SK-N-SH (cell line): ENCODE results near the gene LURAP1L. TPM values are rescaled to one million over a fixed set of nuclear protein-coding genes. Genes with fewer than 3 reads are reported as not detected.

ENCODE experiments used
- CTCF ChIA-PET: fragments of 300-600, 350-600 bp; formaldehyde crosslinking; extraction: SDS; loops from one replicate; lab custom pipeline; 2021; lab: Yijun Ruan, JAX
- POLR2A ChIA-PET: fragments of 350-600 bp; sonication (Branson Sonifier 250); formaldehyde crosslinking; extraction: SDS; loops from one replicate; lab custom pipeline; 2020; ENCODE audit warnings: antibody characterized with exemption, inconsistent platforms; lab: Yijun Ruan, JAX
- DNase-seq: peaks from one replicate; pipeline ENCODE4 v3.0.0; 2012
- H2AFZ ChIP-seq: fragments of 200-600 bp; sonication (generic); 2 replicates; pipeline ENCODE4 v1.8.1; 2016; ENCODE audit warnings: antibody characterized with exemption, mild to moderate bottlenecking, low read depth
- H3F3A ChIP-seq: fragments of 200-600 bp; sonication (generic); replicated peaks from 2 replicates; pipeline ENCODE3; 2016; ENCODE audit warnings: antibody characterized with exemption, mild to moderate bottlenecking; ENCODE audit not compliant: insufficient read depth
- H3K27ac ChIP-seq, 2 experiments: fragments of 200-500 bp in 1 of 2; fragments of 200-600 bp in 1 of 2; sonication (Bioruptor generic) in 1 of 2; sonication (generic), shearing (Covaris generic) in 1 of 2; 2 replicates each; pipeline versions ENCODE4 v1.5.1 to v1.6.1; 2014 to 2016; ENCODE audit warnings: low read depth in 2 of 2, inconsistent platforms in 1 of 2, low read length in 1 of 2, mild to moderate bottlenecking in 1 of 2, mixed read lengths in 1 of 2
- H3K27me3 ChIP-seq: fragments of 200-600 bp; sonication (generic), shearing (Covaris generic); 2 replicates; pipeline ENCODE4 v1.6.1; 2016; ENCODE audit warnings: mixed run types; ENCODE audit not compliant: insufficient read depth
- H3K36me3 ChIP-seq, 2 experiments: fragments of 200-500 bp in 1 of 2; fragments of 200-600 bp in 1 of 2; sonication (Bioruptor generic) in 1 of 2; sonication (generic) in 1 of 2; replicated peaks in 1 of 2; 2 replicates each; pipeline versions ENCODE3 to v1.5.1; 2014 to 2016; ENCODE audit warnings: low read length in 1 of 2, mild to moderate bottlenecking in 1 of 2; ENCODE audit not compliant: insufficient read depth in 2 of 2, control insufficient read depth in 1 of 2
- H3K4me1 ChIP-seq, 2 experiments: fragments of 200-500 bp in 1 of 2; fragments of 200-600 bp in 1 of 2; sonication (Bioruptor generic) in 1 of 2; sonication (generic), shearing (Covaris generic) in 1 of 2; 2 replicates each; pipeline versions ENCODE4 v1.5.1 to v1.6.1; 2014 to 2016; ENCODE audit warnings: low read depth in 1 of 2, low read length in 1 of 2, mixed run types in 1 of 2; ENCODE audit not compliant: insufficient read depth in 2 of 2, control insufficient read depth in 1 of 2
- H3K4me2 ChIP-seq: fragments of 200-600 bp; sonication (generic), shearing (Covaris generic); 2 replicates; pipeline ENCODE4 v1.6.1; 2017; ENCODE audit warnings: mixed run types
- H3K4me3 ChIP-seq, 2 experiments: fragments of 200-500 bp in 1 of 2; fragments of 200-600 bp in 1 of 2; sonication (Bioruptor generic) in 1 of 2; sonication (generic), shearing (Covaris generic) in 1 of 2; 2 replicates each; pipeline versions ENCODE4 v1.5.1 to v1.8.1; 2014 to 2016; ENCODE audit warnings: low read depth in 2 of 2, inconsistent platforms in 1 of 2, low read length in 1 of 2, mild to moderate bottlenecking in 1 of 2, mixed read lengths in 1 of 2, moderate library complexity in 1 of 2
- H3K79me2 ChIP-seq: fragments of 200-600 bp; sonication (generic); 2 replicates; pipeline ENCODE4 v1.8.1; 2017; ENCODE audit warnings: mild to moderate bottlenecking; ENCODE audit not compliant: insufficient read depth
- H3K9ac ChIP-seq: fragments of 200-600 bp; sonication (generic); 2 replicates; pipeline ENCODE4 v1.6.1; 2017; ENCODE audit warnings: mixed run types
- H3K9me2 ChIP-seq: fragments of 200-600 bp; sonication (generic); 2 replicates; pipeline ENCODE4 v1.6.1; 2017; ENCODE audit warnings: mixed run types
- H3K9me3 ChIP-seq: fragments of 200-600 bp; sonication (generic); 2 replicates; pipeline ENCODE4 v1.6.1; 2017; ENCODE audit warnings: mixed run types, mild to moderate bottlenecking, moderate library complexity
- H4K20me1 ChIP-seq: fragments of 200-600 bp; sonication (generic); 2 replicates; pipeline ENCODE4 v1.6.1; 2017; ENCODE audit warnings: mild to moderate bottlenecking, mixed run types; ENCODE audit not compliant: insufficient read depth
- CHD2 ChIP-seq: fragments of 150-350 bp; IDR thresholded peaks from 2 replicates; pipeline ENCODE4 v1.6.1; 2018; ENCODE audit warnings: low read length; ENCODE audit not compliant: partially characterized antibody
- ELF1 ChIP-seq: IDR thresholded peaks from 2 replicates; pipeline ENCODE4 v1.4.0; 2012
- EP300 ChIP-seq, 2 experiments: IDR thresholded peaks; 2 replicates each; pipeline versions ENCODE4 v1.4.0 to v1.6.1; 2012; ENCODE audit warnings: borderline replicate concordance in 1 of 2, low read depth in 1 of 2, low read length in 1 of 2
- EZH2phosphoT487 ChIP-seq: fragments of 200-600 bp; sonication (generic); IDR thresholded peaks from 2 replicates; pipeline ENCODE4 v1.6.1; 2017; ENCODE audit warnings: low read depth, mixed run types, mild to moderate bottlenecking, antibody characterized with exemption, moderate library complexity, borderline replicate concordance
- FOXJ3 ChIP-seq: sonication (generic); formaldehyde crosslinking; IDR thresholded peaks from 2 replicates; pipeline ENCODE4 v1.5.1; 2020; ENCODE audit warnings: mild to moderate bottlenecking, missing genetic modification reagents
- FOXM1 ChIP-seq: IDR thresholded peaks from 2 replicates; pipeline ENCODE4 v1.4.0; 2012; ENCODE audit warnings: low read depth, mild to moderate bottlenecking
- GABPA ChIP-seq: IDR thresholded peaks from 2 replicates; pipeline ENCODE4 v1.4.0; 2012; ENCODE audit warnings: low read depth, mild to moderate bottlenecking
- GATA2 ChIP-seq: sonication (generic); formaldehyde crosslinking; IDR thresholded peaks from 2 replicates; pipeline ENCODE4 v1.5.0; 2020; ENCODE audit warnings: mild to moderate bottlenecking, missing genetic modification reagents
- JUND ChIP-seq: IDR thresholded peaks from 2 replicates; pipeline ENCODE4 v1.4.0; 2012
- MAX ChIP-seq: IDR thresholded peaks from 2 replicates; pipeline ENCODE4 v1.4.0; 2012; ENCODE audit warnings: low read depth
- MEF2A ChIP-seq: IDR thresholded peaks from 2 replicates; pipeline ENCODE4 v1.4.0; 2012; ENCODE audit warnings: low read depth, borderline replicate concordance
- MXI1 ChIP-seq: IDR thresholded peaks from 2 replicates; pipeline ENCODE4 v1.6.1; 2012; ENCODE audit warnings: mild to moderate bottlenecking, low read depth, low read length, improper control_type of control experiment
- NRF1 ChIP-seq: IDR thresholded peaks from 2 replicates; pipeline ENCODE4 v1.6.1; 2012; ENCODE audit warnings: low read depth, mild to moderate bottlenecking, low read length
- POLR2AphosphoS5 ChIP-seq: IDR thresholded peaks from 2 replicates; pipeline ENCODE4 v1.6.1; 2012; ENCODE audit warnings: low read depth, low read length
- RAD21 ChIP-seq: IDR thresholded peaks from 2 replicates; pipeline ENCODE4 v1.6.1; 2012; ENCODE audit warnings: mild to moderate bottlenecking, low read length
- RCOR1 ChIP-seq: fragments of 150-350 bp; IDR thresholded peaks from 2 replicates; pipeline ENCODE4 v1.6.1; 2017; ENCODE audit warnings: antibody characterized with exemption, low read length
- REST ChIP-seq: IDR thresholded peaks from 2 replicates; pipeline ENCODE4 v1.6.1; 2012; ENCODE audit warnings: mild to moderate bottlenecking, low read depth, low read length, moderate library complexity
- RFX5 ChIP-seq: IDR thresholded peaks from 2 replicates; pipeline ENCODE4 v1.6.1; 2012; ENCODE audit warnings: mild to moderate bottlenecking, improper control_type of control experiment, low read length
- RXRA ChIP-seq: IDR thresholded peaks from 2 replicates; pipeline ENCODE4 v1.4.0; 2012; ENCODE audit warnings: low read depth, mild to moderate bottlenecking, borderline replicate concordance
- SIN3A ChIP-seq: IDR thresholded peaks from 2 replicates; pipeline ENCODE4 v1.6.1; 2012; ENCODE audit warnings: low read depth, mild to moderate bottlenecking, low read length, moderate library complexity, borderline replicate concordance
- SMC3 ChIP-seq: IDR thresholded peaks from 2 replicates; pipeline ENCODE4 v1.6.1; 2012; ENCODE audit warnings: low read depth, low read length, improper control_type of control experiment
- TAF1 ChIP-seq: IDR thresholded peaks from 2 replicates; pipeline ENCODE4 v1.6.1; 2012; ENCODE audit warnings: low read depth, mild to moderate bottlenecking, low read length, moderate library complexity, borderline replicate concordance
- TCF12 ChIP-seq: IDR thresholded peaks from 2 replicates; pipeline ENCODE4 v1.4.0; 2012
- TEAD4 ChIP-seq: IDR thresholded peaks from 2 replicates; pipeline ENCODE4 v1.4.0; 2012; ENCODE audit warnings: mild to moderate bottlenecking, borderline replicate concordance; ENCODE audit not compliant: insufficient read depth
- YY1 ChIP-seq: IDR thresholded peaks from 2 replicates; pipeline ENCODE4 v1.4.0; 2012; ENCODE audit warnings: low read depth, mild to moderate bottlenecking
- WGBS: methylation state at CpG from one replicate; pipeline ENCODE4 v1.1.6; 2017; ENCODE audit warnings: low lambda C conversion rate; 5-methylcytosine and 5-hydroxymethylcytosine counted together
- polyA plus RNA-seq, 3 experiments: library from polyadenylated mRNA; depleted of rRNA; stranded (reverse); fragments of >200 nt; gene quantifications; 2 replicates each; pipeline ENCODE4 v1.2.3, GENCODE V29; 2012

Gene LURAP1L
- polyA plus RNA-seq, 1 of the 3 experiments (the other 2 are of a cell fraction) = 3.4 TPM

- Histone ChIP-seq H3K4me1 (no peaks in the 10 kb centered on the region; a peak in 1 of 4 replicates), H3K27ac (no peak overlapping the region), H3F3A (no peaks in the 10 kb centered on the region), H4K20me1 (no peaks in the 10 kb centered on the region), H3K4me2 (no peak overlapping the region), H3K36me3 (no peaks in the 10 kb centered on the region), H3K9me2 (no peaks in the 10 kb centered on the region), H3K9me3 (no peaks in the 10 kb centered on the region), H2AFZ (no peak overlapping the region), H3K79me2 (no peaks in the 10 kb centered on the region), H3K9ac (no peak overlapping the region)
- 79% methylated on average over 2 of the region's 2 CpGs for WGBS
- ChIA-PET CTCF (interaction anchor here (1.1 to 1.5 kb wide), 3 partner anchors 9 to 35 kb away, joined by 3 to 4 read pairs (median 4); no protein-coding TSS in a partner anchor), POLR2A (no interaction called here)
- TF ChIP-seq POLR2AphosphoS5 (no peak), YY1 (no peak), GATA2 (CRISPR knock-in tag) (no peak), GABPA (no peak), EZH2phosphoT487 (no peak), MXI1 (no peak), SIN3A (no peak), FOXJ3 (CRISPR knock-in tag) (no peak), NRF1 (no peak), RFX5 (no peak), TCF12 (no peak), EP300 (IDR thresholded peaks at IDR 0.05; ENCODE audit: borderline replicate concordance in 1 of 2, low read depth in 1 of 2, low read length in 1 of 2) (no peak), CHD2 (no peak), RXRA (no peak), TAF1 (no peak), RCOR1 (no peak), FOXM1 (no peak)
- TF ChIP-seq, all 33 proteins: peak for 0
- Histone ChIP-seq H3K27me3 (no peaks in the 10 kb centered on the region), H3K4me3 (no peak overlapping the region)
- no peak for DNase-seq
Measured at GRCh38 chr9:12740845-12741244, 34.0 kb upstream of the LURAP1L start.

GRCh38 chr9:12748016-12748415 lies 26.8 kb upstream of the LURAP1L start:
- DNase-seq = no peak
- H4K20me1 ChIP-seq = no peaks in the 10 kb centered on the region
- no peak overlapping the region for H3K27ac ChIP-seq
- 79% methylated on average over 1 of the region's 1 CpG for whole genome bisulfite sequencing
- no peak overlapping the region for H2AFZ ChIP-seq
- no peaks in the 10 kb centered on the region for H3F3A ChIP-seq
- H3K79me2 ChIP-seq = no peaks in the 10 kb centered on the region
- H3K27me3 ChIP-seq = no peaks in the 10 kb centered on the region
- no peak overlapping the region for H3K4me3 ChIP-seq
- ChIA-PET POLR2A (no interaction called here), CTCF (no interaction called here)
- H3K9me2 ChIP-seq = no peaks in the 10 kb centered on the region
- H3K4me2 ChIP-seq = no peak overlapping the region
- H3K9ac ChIP-seq = no peak overlapping the region
- H3K36me3 ChIP-seq = no peaks in the 10 kb centered on the region
- no peaks in the 10 kb centered on the region for H3K9me3 ChIP-seq
- H3K4me1 ChIP-seq = no peaks in the 10 kb centered on the region
- TF ChIP-seq MEF2A (no peak), FOXM1 (no peak), EP300 (IDR thresholded peaks at IDR 0.05; ENCODE audit: borderline replicate concordance in 1 of 2, low read depth in 1 of 2, low read length in 1 of 2) (no peak), REST (no peak), TCF12 (no peak), RFX5 (no peak), JUND (no peak), POLR2AphosphoS5 (no peak), TEAD4 (no peak), MAX (no peak), SMC3 (no peak), SIN3A (no peak), RAD21 (no peak), ELF1 (no peak), TAF1 (no peak)
